Retinal pigment epithelial cell (primary cell): ENCODE results near the gene TCF12.

Experiments used
- DNase-seq: peaks from one replicate; pipeline ENCODE4 v3.0.0-alpha.2; 2010; ENCODE audit warnings: low read depth
- H3K4me3 ChIP-seq: 2 replicates; pipeline ENCODE4 v1.5.1; 2011; ENCODE audit warnings: mild to moderate bottlenecking, low read length, control low read depth, moderate library complexity
- CTCF ChIP-seq: conservative IDR thresholded peaks from 2 replicates; pipeline ENCODE4 v1.5.1; 2011; ENCODE audit warnings: low read depth, low read length, control low read depth, inconsistent platforms

TCF12 gene

GRCh38 chr15:57319226-57319918 lies 400.9 kb downstream of the TCF12 start:
- no peak for DNase-seq
- TF ChIP-seq CTCF = no peak
- H3K4me3 ChIP-seq = no peak overlapping the region

- DNase-seq = no peak
- no peak overlapping the region for H3K4me3 ChIP-seq
- TF ChIP-seq CTCF = no peak
These were observed 401.6 kb downstream of the TCF12 start for GRCh38 chr15:57319919-57320560.

- no peak for DNase-seq
- TF ChIP-seq CTCF = no peak
- H3K4me3 ChIP-seq = no peak overlapping the region
These were observed 402.3 kb downstream of the TCF12 start for GRCh38 chr15:57320631-57321220.

GRCh38 chr15:57321485-57321884 lies 403.0 kb downstream of the TCF12 start:
- no peak for TF ChIP-seq CTCF
- no peak overlapping the region for H3K4me3 ChIP-seq
- no peak for DNase-seq

GRCh38 chr15:57321973-57322601 lies 403.6 kb downstream of the TCF12 start:
- no peak overlapping the region for H3K4me3 ChIP-seq
- DNase-seq = no peak
- TF ChIP-seq CTCF = no peak

GRCh38 chr15:57322602-57323250 lies 404.3 kb downstream of the TCF12 start:
- no peak for DNase-seq

More at GRCh38 chr15:57322602-57323250, 404.3 kb downstream of the TCF12 start:
- H3K4me3 ChIP-seq = no peak overlapping the region
- no peak for TF ChIP-seq CTCF
